ENCODE measurements around the gene CHCHD3.

DNA sequence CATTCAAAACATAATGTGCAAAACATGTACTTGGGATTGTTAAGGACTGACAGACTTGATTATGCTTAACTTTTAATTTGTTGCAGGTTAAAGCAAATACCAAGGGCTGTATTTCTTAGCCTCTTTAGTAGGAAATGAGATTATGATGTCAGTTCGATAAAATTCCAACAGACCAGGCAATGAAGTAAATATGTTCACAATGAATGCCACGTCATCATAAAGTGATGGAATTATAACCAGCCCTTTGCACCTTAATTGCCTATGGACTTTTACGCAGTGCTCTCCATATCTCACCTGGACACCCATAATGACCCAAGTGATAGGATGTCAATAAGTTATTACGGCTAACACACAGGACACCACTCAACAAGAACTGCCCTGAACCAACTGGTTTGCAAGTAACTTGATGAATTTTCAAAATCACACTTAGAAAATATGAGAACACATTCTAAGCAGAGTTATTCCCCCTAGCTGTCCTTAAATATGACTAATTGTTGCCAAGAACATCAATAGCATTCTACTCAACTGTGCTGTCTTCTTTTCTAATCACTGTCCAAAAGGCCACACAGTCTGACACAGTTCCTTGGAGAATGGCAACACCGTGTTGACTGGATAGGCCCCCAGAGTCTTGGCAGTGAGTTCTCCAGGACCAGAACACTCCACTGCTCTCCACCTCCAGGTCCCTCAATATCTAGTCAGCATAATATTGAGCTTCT is 115.0 kb downstream of the CHCHD3 start:
- no peak for TF ChIP-seq CTCF (conservative IDR thresholded peaks at IDR 0.05; ENCODE audit: low read length)
- no peak for TF ChIP-seq EZH2phosphoT487 (IDR thresholded peaks at IDR 0.05; ENCODE audit: borderline replicate concordance, low read depth, low read length)
